Hepatocyte (in vitro differentiated cells): ENCODE results near the gene LCN12.

ENCODE experiments used
- CTCF ChIP-seq: fragments of 200-600 bp; sonication (generic); IDR thresholded peaks from 2 replicates; pipeline ENCODE4 v1.5.1; 2016; ENCODE audit warnings: antibody characterized with exemption, mild to moderate bottlenecking; ENCODE audit not compliant: poor library complexity
- EZH2 ChIP-seq: fragments of 200-600 bp; sonication (generic); IDR thresholded peaks from 2 replicates; pipeline ENCODE4 v1.6.1; 2016; ENCODE audit warnings: antibody characterized with exemption, mild to moderate bottlenecking, borderline replicate concordance
- EZH2phosphoT487 ChIP-seq: fragments of 200-600 bp; sonication (generic); IDR thresholded peaks from one replicate; pipeline ENCODE4 v1.6.1; 2018; ENCODE audit warnings: antibody characterized with exemption, mild to moderate bottlenecking, low read depth, moderate library complexity; ENCODE audit not compliant: unreplicated experiment, severe bottlenecking

- TF ChIP-seq CTCF (no peak), EZH2phosphoT487 (no peak), EZH2 (no peak)
These were observed 30.8 kb upstream of the LCN12 start for GRCh38 chr9:136921307-136921706.
